Fibroblast of pulmonary artery (primary cell): ENCODE data around the gene PIGS.
"Not testable (repeated sequence)": the region's sequence is repeated elsewhere in the genome, so short reads cannot be mapped to it uniquely, and the experiment has no call there.

ENCODE experiments used
- DNase-seq: peaks from one replicate; pipeline ENCODE4 v3.0.0-alpha.2; 2010; ENCODE audit warnings: low read depth
- H3K4me3 ChIP-seq: replicated peaks from 2 replicates; pipeline ENCODE4 v1.5.1; 2011; ENCODE audit warnings: low read depth, mild to moderate bottlenecking, control low read depth, low read length, moderate library complexity
- TF ChIP-seq, protein P1 (sequence below): IDR thresholded peaks from 2 replicates; pipeline ENCODE4 v1.5.1; 2011; ENCODE audit warnings: mild to moderate bottlenecking, control low read depth, low read length, inconsistent platforms; ENCODE audit errors: missing control alignments

PIGS gene

GRCh38 chr17:28523186-28523585, 48.1 kb downstream of the PIGS start:
- no peak overlapping the region for H3K4me3 ChIP-seq
- TF ChIP-seq, protein P1, sequence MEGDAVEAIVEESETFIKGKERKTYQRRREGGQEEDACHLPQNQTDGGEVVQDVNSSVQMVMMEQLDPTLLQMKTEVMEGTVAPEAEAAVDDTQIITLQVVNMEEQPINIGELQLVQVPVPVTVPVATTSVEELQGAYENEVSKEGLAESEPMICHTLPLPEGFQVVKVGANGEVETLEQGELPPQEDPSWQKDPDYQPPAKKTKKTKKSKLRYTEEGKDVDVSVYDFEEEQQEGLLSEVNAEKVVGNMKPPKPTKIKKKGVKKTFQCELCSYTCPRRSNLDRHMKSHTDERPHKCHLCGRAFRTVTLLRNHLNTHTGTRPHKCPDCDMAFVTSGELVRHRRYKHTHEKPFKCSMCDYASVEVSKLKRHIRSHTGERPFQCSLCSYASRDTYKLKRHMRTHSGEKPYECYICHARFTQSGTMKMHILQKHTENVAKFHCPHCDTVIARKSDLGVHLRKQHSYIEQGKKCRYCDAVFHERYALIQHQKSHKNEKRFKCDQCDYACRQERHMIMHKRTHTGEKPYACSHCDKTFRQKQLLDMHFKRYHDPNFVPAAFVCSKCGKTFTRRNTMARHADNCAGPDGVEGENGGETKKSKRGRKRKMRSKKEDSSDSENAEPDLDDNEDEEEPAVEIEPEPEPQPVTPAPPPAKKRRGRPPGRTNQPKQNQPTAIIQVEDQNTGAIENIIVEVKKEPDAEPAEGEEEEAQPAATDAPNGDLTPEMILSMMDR = no peak
- no peak for DNase-seq

DNA sequence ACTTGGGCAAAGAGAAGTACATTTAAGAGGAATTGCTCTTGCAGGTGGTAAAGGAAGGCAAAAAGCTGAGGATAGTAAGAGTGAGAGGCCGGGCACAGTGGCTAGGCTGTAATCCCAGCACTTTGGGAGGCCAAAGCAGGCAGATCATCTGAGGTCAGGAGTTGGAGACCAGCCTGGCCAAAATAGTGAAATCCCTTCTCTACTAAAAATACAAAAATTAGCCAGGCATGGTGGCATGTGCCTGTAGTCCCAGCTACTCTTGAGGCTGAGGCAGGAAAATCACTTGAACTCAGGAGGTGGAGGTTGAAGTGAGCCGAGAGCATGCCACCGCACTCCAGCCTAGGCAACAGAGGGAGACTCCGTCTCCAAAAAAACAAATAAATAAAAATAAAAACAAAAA, 49.0 kb downstream of the PIGS start:
- not testable (repeated sequence) for H3K4me3 ChIP-seq, DNase-seq

- H3K4me3 ChIP-seq = no peak overlapping the region
- DNase-seq = no peak
- TF ChIP-seq, protein P1 = no peak
These were observed 49.8 kb downstream of the PIGS start for GRCh38 chr17:28521311-28522085.

DNA sequence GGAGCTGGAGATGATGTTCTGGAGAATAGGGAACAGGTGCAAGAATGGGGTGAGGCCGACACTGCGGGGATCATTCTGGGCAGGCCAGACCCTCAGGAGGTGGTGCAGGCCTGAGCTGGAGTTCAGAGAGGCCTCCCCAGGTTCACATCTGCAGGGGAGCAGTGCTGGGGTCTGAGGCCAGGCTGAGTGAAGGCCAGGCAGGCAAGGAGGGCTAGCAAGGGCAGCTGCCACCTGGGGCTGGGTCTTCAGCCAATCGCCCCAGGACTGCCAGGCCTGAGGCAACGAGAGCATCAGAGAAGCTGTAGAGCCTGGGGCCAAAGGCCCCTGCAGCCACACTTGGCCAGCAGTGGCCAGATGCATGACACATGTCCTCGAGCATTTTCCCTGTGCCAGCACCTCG, 50.6 kb downstream of the PIGS start:
- TF ChIP-seq, protein P1 = no peak
- no peak overlapping the region for H3K4me3 ChIP-seq
- no peak for DNase-seq

- TF ChIP-seq, protein P1 = no peak
- H3K4me3 ChIP-seq = no peak overlapping the region
These were observed 52.1 kb downstream of the PIGS start for GRCh38 chr17:28519236-28519635.

DNA sequence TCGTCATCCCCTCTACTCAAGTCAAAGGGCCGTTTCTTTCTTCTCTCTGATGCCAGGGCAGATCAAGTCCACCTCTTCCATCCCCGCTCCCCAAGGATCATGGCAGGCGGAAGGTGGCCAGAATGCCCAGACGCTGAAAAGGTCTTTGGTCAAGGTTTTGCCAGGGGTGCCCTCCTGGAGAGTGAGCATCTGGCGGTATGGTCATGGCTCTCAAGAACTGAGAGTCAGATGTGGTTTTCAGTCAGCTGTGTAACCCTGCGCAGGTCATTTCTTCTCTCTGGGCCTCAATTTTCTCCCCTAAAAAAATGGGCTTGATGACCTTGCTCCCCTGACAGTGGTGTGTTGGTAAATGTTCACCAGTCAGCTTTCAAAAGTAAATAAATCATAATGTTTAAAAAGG, 52.7 kb downstream of the PIGS start:
- TF ChIP-seq, protein P1 = no peak
- no peak overlapping the region for H3K4me3 ChIP-seq
- no peak for DNase-seq

More at GRCh38 chr17:28519236-28519635, 52.1 kb downstream of the PIGS start:
- DNase-seq = no peak

GRCh38 chr17:28518132-28518531, 53.2 kb downstream of the PIGS start:
- no peak overlapping the region for H3K4me3 ChIP-seq
- TF ChIP-seq, protein P1 = no peak
- no peak for DNase-seq
